Activated B cell treated with CpG ODN at 0.5 μM for 24 hours (primary cell): ENCODE data around the gene ADM2. TPM values are rescaled to one million over a fixed set of nuclear protein-coding genes. Genes with fewer than 3 reads are reported as not detected.
"Not testable (repeated sequence)": the region's sequence is repeated elsewhere in the genome, so short reads cannot be mapped to it uniquely, and the experiment has no call there.

Source experiments
- ATAC-seq: fragments of 200-7000 bp; cut with Tn5 transposase; one replicate; pipeline ENCODE4 v1.10.0; 2021; ENCODE audit warnings: low read depth, mild to moderate bottlenecking, moderate library complexity
- CTCF ChIA-PET: fragments of 350-600 bp; sonication (Branson Sonifier 250); formaldehyde crosslinking; loops from one replicate; lab custom pipeline; 2021; ENCODE audit warnings: antibody characterized with exemption; lab: Charles Lee
- POLR2A ChIA-PET: fragments of 350-600 bp; sonication (Branson Sonifier 250); formaldehyde crosslinking; loops from one replicate; lab custom pipeline; 2021; ENCODE audit warnings: antibody characterized with exemption; lab: Charles Lee
- DNase-seq: peaks from one replicate; pipeline ENCODE4 v3.0.0; 2022
- H3K27ac Mint-ChIP-seq: one replicate; pipeline ENCODE4 v1.8.0; 2020; ENCODE audit warnings: mixed read lengths
- H3K27me3 Mint-ChIP-seq: one replicate; pipeline ENCODE4 v1.8.0; 2021; ENCODE audit warnings: mixed read lengths
- H3K36me3 Mint-ChIP-seq: one replicate; pipeline ENCODE4 v1.8.0; 2021; ENCODE audit warnings: low read depth, mixed read lengths
- H3K4me1 Mint-ChIP-seq: one replicate; pipeline ENCODE4 v1.8.0; 2021; ENCODE audit warnings: mixed read lengths
- H3K4me3 Mint-ChIP-seq: one replicate; pipeline ENCODE4 v1.8.0; 2020; ENCODE audit warnings: mild to moderate bottlenecking, mixed read lengths
- H3K9me3 Mint-ChIP-seq: one replicate; pipeline ENCODE4 v1.8.0; 2020; ENCODE audit warnings: mixed read lengths
- intact Hi-C: fragments of 100-400 bp; cut with micrococcal nuclease; formaldehyde crosslinking; loops from one replicate; pipeline ENCODE4 v1.15.1; 2024
- total RNA-seq: library from RNA; stranded (reverse); gene quantifications from 2 replicates; pipeline ENCODE4 v1.2.3, GENCODE V29; 2022
- TF ChIP-seq, protein P1 (sequence below): fragments of 200-600 bp; IDR thresholded peaks from one replicate; pipeline ENCODE4 v1.8.0; 2022; ENCODE audit warnings: antibody characterized with exemption, mild to moderate bottlenecking

ADM2 gene
- total RNA-seq, 1 donor from 2014 or later: 5.2 TPM

DNA sequence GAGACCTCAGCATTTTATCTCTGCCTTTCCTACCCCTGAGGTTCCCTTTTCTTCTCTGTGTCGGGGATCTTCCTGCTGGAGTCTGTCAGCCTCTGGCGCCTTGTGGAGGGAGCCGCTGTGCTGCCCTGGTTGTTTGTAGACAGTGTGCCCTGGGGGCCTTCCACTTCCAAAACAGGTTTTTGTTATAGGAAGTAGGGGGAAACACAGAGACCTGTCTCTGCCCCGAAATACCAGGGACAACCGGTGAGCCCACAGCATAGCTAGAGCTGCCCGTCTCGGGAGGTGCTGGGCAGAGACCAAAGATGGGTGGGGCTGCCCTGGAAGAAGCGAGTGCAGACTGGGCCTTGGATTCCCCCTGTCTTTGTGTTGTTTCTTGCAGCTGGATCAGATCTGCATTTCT is 34.7 kb downstream of the ADM2 start:
- TF ChIP-seq, protein P1, sequence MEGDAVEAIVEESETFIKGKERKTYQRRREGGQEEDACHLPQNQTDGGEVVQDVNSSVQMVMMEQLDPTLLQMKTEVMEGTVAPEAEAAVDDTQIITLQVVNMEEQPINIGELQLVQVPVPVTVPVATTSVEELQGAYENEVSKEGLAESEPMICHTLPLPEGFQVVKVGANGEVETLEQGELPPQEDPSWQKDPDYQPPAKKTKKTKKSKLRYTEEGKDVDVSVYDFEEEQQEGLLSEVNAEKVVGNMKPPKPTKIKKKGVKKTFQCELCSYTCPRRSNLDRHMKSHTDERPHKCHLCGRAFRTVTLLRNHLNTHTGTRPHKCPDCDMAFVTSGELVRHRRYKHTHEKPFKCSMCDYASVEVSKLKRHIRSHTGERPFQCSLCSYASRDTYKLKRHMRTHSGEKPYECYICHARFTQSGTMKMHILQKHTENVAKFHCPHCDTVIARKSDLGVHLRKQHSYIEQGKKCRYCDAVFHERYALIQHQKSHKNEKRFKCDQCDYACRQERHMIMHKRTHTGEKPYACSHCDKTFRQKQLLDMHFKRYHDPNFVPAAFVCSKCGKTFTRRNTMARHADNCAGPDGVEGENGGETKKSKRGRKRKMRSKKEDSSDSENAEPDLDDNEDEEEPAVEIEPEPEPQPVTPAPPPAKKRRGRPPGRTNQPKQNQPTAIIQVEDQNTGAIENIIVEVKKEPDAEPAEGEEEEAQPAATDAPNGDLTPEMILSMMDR: no peak
- Mint-ChIP-seq H3K27me3 (no peaks in the 10 kb centered on the region), H3K4me1 (peaks cover 3% of the 10 kb centered on the region), H3K36me3 (peaks cover 51% of the 10 kb centered on the region), H3K4me3 (no peak overlapping the region), H3K27ac (no peak overlapping the region), H3K9me3 (no peaks in the 10 kb centered on the region)
- ATAC-seq (no peak), DNase-seq (no peak)
- CTCF ChIA-PET: interaction anchor here (0.8 kb wide), 1 partner anchor 11 kb away, joined by 3 read pairs; no protein-coding TSS in a partner anchor
- POLR2A ChIA-PET: interaction anchor here (0.6 to 1.4 kb wide), 2 partner anchors 10 to 32 kb away, joined by 3 to 7 read pairs; partner anchors contain the start of gene SCO2
- intact Hi-C loops: no loop called here

DNA sequence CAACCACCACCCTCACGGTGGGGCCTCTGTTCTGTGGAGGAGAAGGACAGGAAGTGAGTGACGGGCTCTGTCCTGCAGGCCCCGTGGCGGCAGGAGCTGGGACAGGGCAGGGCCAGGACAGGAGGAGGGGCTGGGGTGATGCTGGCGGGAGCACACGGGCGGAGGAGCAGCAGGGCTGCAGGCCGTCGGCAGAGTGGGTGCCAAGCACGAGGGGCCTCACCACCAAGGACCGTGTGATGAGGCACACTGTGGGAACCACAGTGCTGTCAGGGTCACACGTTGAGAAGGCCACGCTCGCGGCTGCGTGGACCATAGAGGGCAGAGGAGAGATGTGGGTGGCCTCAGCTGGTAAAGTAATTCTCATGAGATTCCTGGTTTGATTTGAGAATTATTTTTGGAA is 35.5 kb downstream of the ADM2 start:
- DNase-seq: no peak
- H3K27me3 Mint-ChIP-seq: no peaks in the 10 kb centered on the region
- CTCF ChIA-PET: no interaction called here
- no peaks in the 10 kb centered on the region for H3K9me3 Mint-ChIP-seq
- ATAC-seq: no peak
- POLR2A ChIA-PET: interaction anchor here (0.8 to 1.1 kb wide), 2 partner anchors 8 to 9 kb away, joined by 3 to 4 read pairs; partner anchors contain the start of genes LMF2 and NCAPH2
- H3K4me1 Mint-ChIP-seq: peaks cover 3% of the 10 kb centered on the region
- intact Hi-C loops: no loop called here
- TF ChIP-seq, protein P1: no peak
- H3K27ac Mint-ChIP-seq: no peak overlapping the region
- H3K36me3 Mint-ChIP-seq: peaks cover 56% of the 10 kb centered on the region
- H3K4me3 Mint-ChIP-seq: no peak overlapping the region

DNA sequence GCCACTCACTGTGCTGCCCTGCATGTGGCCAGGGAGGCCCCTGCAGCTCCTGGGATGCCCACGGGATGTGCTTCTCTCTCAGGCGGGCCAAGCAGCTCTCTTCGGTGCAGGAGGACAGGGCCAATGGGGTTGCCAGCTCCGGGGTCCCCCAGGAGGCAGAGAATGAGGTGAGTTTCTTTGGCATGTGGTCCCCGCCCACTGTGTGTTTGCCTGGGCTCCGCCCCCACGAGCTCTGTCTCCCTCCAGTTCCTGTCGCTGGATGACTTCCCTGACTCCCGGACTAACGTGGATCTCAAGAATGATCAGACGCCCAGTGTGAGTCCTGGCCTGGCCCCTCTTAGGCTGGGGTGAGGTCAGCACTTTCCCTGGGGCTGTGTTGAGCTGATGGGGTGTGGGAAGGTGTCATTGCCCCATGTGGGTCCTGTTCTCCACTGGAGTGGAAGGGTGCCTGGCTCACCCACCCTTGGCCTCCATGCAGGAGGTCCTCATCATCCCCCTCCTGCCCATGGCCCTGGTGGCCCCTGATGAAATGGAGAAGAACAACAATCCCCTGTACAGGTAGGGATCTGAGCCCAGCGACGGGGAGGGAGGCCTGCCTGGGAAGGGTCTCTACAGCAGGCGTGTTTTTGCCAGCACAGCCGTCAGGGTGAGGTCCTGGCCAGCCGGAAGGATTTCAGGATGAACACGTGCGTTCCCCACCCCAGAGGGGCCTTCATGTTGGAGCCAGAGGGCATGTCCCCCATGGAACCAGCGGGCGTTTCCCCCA is 36.3 kb downstream of the ADM2 start:
- ChIA-PET CTCF (no interaction called here), POLR2A (interaction anchor here (1.1 kb wide), 1 partner anchor 10 kb away, joined by 4 read pairs; the partner anchor contains the start of genes LMF2 and NCAPH2)
- H3K4me1 Mint-ChIP-seq: peaks cover 3% of the 10 kb centered on the region
- H3K9me3 Mint-ChIP-seq: no peaks in the 10 kb centered on the region
- DNase-seq: no peak
- ATAC-seq: no peak
- no peak overlapping the region for H3K27ac Mint-ChIP-seq
- intact Hi-C loops: no loop called here
- no peak overlapping the region for H3K4me3 Mint-ChIP-seq
- TF ChIP-seq, protein P1: no peak
- peaks cover 57% of the 10 kb centered on the region for H3K36me3 Mint-ChIP-seq
- H3K27me3 Mint-ChIP-seq: no peaks in the 10 kb centered on the region

DNA sequence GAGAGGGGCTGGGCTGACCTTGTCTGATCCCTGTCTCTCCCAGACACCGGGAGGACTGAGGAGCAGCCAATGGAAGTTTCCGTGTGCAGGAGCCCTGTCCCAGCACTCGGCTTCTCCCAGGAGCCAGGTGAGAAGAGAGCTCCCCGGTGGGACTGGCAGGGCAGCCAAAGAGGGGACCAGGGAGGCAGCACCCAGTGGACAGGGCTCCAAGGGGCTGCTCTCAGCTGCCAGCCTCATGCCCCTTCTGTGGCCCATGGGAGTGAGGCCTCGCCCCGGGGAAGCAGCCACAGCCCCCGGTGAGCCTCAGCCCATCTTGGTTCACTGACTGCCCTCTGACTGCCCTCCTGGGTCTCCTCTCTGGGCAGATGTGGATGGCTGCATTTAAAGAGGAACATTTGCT is 37.3 kb downstream of the ADM2 start:
- POLR2A ChIA-PET: no interaction called here
- no peak for ATAC-seq
- no peak overlapping the region for H3K27ac Mint-ChIP-seq
- CTCF ChIA-PET: interaction anchor here (0.9 kb wide), 1 partner anchor 46 kb away, joined by 3 read pairs; no protein-coding TSS in a partner anchor
- H3K4me1 Mint-ChIP-seq: peaks cover 3% of the 10 kb centered on the region
- H3K4me3 Mint-ChIP-seq: no peak overlapping the region
- peaks cover 65% of the 10 kb centered on the region for H3K36me3 Mint-ChIP-seq
- intact Hi-C loops: no loop called here
- no peaks in the 10 kb centered on the region for H3K9me3 Mint-ChIP-seq
- no peak for DNase-seq
- H3K27me3 Mint-ChIP-seq: no peaks in the 10 kb centered on the region
- TF ChIP-seq, protein P1: no peak

DNA sequence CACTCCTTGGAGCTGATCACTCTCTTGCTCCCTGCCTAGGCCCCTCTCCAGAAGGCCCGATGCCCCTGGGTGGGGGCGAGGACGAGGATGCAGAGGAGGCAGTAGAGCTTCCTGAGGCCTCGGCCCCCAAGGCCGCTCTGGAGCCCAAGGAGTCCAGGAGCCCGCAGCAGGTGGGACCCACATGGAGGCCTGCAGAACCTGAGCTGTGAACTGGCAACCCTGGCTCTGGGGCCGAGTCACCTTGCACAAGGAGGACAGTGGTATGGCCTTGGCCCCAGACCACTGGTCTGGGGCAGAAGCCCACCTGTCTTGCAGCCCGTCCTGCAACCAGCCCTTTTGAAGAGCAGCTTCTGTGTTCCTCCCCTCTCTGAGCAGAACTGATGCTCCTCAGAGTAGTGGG is 37.8 kb downstream of the ADM2 start:
- intact Hi-C loops: no loop called here
- DNase-seq (no peak), ATAC-seq (no peak)
- Mint-ChIP-seq H3K4me1 (peaks cover 3% of the 10 kb centered on the region), H3K27me3 (no peaks in the 10 kb centered on the region), H3K4me3 (no peak overlapping the region), H3K36me3 (peaks cover 67% of the 10 kb centered on the region), H3K27ac (no peak overlapping the region), H3K9me3 (no peaks in the 10 kb centered on the region)
- TF ChIP-seq, protein P1: no peak
- POLR2A ChIA-PET: interaction anchor here (0.6 to 1.4 kb wide), 2 partner anchors 12 to 46 kb away, joined by 4 read pairs; partner anchors contain the start of genes LMF2 and NCAPH2
- CTCF ChIA-PET: interaction anchor here (0.9 kb wide), 1 partner anchor 47 kb away, joined by 3 read pairs; no protein-coding TSS in a partner anchor

DNA sequence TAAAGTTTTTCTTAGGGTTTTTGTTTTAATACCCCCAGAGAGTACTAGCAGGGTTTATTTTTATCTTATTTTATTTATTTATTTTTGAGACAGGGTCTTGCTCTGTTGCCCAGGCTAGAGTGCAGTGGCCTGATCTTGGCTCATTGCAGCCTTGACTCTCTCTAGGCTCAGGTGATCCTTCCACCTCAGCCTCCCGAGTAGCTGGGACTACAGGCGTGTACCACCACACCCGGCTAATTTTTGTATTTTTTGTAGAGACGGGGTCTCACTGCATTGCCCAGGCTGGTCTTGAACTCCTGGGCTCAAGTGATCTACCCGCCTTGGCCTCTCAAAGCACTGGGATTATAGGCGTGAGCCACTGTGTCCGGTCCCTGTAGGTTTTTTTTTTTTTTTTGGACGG is 38.8 kb downstream of the ADM2 start:
- H3K27ac Mint-ChIP-seq, H3K27me3 Mint-ChIP-seq, intact Hi-C loops, H3K9me3 Mint-ChIP-seq, ATAC-seq, CTCF ChIA-PET, DNase-seq, H3K4me3 Mint-ChIP-seq, H3K4me1 Mint-ChIP-seq: not testable (repeated sequence)
- POLR2A ChIA-PET: interaction anchor here (1.4 kb wide), 1 partner anchor 13 kb away, joined by 4 read pairs; the partner anchor contains the start of genes LMF2 and NCAPH2
- peaks cover 64% of the 10 kb centered on the region for H3K36me3 Mint-ChIP-seq
